Fibroblast of mammary gland (primary cell): ENCODE data around the gene MOCS1.

Experiments used
- DNase-seq: peaks from one replicate; pipeline ENCODE4 v3.0.0-alpha.2; 2010; ENCODE audit warnings: low read depth
- H3K4me3 ChIP-seq: 2 replicates; pipeline ENCODE4 v1.5.1; 2011; ENCODE audit warnings: low read depth, mild to moderate bottlenecking, low read length, moderate library complexity; ENCODE audit not compliant: control insufficient read depth
- TF ChIP-seq, protein P1 (sequence below): conservative IDR thresholded peaks from 2 replicates; pipeline ENCODE4 v1.5.1; 2011; ENCODE audit warnings: low read depth, low read length, inconsistent platforms; ENCODE audit not compliant: control insufficient read depth, insufficient read depth

Gene MOCS1

DNA sequence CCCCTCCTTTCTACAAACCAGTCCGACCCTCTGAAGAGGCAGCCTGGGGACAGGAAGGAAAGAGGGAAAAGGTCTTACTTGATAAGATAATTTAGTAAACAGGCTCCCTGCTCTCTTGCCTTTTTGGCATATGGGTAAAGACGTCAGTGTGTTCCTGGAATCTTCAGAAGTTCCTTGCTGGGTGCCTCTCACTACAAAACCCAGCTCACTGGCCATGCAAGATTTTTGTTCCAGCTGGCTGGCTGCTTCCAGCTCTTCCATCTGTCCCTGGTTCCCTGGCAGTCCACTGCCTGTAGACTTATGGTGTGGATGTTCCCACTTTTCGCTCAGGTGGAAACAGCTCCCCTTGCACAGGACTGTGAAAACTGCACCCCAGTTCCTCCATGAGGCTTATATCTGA, 57.4 kb downstream of the MOCS1 start:
- no peak overlapping the region for H3K4me3 ChIP-seq
- TF ChIP-seq, protein P1, sequence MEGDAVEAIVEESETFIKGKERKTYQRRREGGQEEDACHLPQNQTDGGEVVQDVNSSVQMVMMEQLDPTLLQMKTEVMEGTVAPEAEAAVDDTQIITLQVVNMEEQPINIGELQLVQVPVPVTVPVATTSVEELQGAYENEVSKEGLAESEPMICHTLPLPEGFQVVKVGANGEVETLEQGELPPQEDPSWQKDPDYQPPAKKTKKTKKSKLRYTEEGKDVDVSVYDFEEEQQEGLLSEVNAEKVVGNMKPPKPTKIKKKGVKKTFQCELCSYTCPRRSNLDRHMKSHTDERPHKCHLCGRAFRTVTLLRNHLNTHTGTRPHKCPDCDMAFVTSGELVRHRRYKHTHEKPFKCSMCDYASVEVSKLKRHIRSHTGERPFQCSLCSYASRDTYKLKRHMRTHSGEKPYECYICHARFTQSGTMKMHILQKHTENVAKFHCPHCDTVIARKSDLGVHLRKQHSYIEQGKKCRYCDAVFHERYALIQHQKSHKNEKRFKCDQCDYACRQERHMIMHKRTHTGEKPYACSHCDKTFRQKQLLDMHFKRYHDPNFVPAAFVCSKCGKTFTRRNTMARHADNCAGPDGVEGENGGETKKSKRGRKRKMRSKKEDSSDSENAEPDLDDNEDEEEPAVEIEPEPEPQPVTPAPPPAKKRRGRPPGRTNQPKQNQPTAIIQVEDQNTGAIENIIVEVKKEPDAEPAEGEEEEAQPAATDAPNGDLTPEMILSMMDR: no peak
- DNase-seq: no peak

DNA sequence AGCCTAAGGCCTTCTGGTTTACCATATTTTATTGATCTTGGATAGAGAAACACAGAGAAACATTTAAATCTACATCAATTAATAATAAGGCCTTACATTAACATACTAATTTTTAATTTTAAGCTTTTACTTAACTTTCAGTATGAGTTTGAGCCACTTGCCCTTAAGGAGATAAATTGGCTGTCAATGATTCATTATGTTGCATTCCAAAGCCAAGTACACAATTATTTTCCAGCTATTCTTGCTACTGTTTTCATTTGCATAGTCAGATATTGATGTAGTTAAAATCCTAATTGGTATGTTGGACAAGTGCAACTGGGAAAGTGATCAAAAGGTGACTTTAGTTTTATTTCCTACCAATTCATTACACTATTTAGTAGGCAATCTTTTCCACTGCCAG, 58.2 kb downstream of the MOCS1 start:
- H3K4me3 ChIP-seq: no peak overlapping the region
- TF ChIP-seq, protein P1: no peak
- no peak for DNase-seq

DNA sequence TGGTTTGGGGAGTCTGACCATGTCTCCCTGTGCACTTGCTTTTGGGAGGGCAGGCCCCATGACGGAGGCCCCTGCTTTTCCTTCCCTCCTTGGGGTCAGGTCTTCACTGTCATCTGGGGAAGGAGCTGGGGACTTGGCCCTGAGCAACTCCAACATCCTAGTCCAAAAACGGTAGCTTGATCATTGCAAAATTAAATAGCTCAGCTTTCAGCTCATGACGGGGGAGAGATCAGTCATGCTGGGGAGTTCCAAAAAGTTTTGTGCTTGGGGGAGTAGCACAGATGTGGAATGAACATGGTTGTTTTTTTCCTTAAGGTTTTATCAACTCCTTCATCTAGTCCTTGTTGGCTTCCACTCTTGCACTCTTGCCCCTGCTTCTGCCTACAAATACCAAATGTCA, 60.8 kb downstream of the MOCS1 start:
- no peak overlapping the region for H3K4me3 ChIP-seq

DNA sequence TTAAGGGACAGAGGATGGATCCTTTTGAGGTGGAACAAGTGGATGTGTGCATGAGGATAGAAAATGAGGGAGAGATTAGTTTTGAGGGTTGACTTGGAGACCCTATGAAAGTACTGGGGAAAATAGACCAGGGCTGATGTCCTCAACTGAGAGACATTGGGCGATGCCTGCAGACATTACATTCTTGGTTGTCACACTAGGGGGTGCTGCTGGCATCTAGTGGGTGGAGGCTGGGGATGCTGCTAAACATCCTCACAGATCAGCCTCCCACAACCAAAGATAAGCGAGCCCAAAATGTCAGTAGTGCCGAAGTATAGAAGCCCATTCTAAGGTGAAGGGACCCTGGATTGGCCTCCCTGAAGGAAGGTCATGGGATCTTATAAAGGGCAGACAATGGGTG, 63.3 kb downstream of the MOCS1 start:
- no peak for DNase-seq
- H3K4me3 ChIP-seq: no peak overlapping the region
- TF ChIP-seq, protein P1: peak; percentile 18

More for the DNA sequence above, 60.8 kb downstream of the MOCS1 start:
- TF ChIP-seq, protein P1: no peak
- DNase-seq: no peak

DNA sequence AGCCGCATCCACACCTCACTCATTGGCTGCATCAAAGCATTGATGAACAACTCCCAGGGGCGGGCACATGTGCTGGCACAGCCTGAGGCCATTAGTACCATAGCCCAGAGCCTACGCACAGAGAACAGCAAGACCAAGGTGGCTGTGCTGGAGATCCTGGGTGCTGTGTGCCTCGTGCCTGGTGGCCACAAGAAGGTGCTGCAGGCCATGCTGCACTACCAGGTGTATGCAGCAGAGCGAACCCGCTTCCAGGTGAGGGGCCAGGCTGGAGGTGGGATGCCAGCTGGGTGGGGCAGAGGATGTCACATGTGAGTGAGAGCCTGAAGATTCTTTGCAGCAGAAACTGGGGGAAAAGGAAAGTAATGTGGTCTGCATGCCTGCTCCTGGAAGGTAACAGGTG, 66.7 kb downstream of the MOCS1 start:
- TF ChIP-seq, protein P1: no peak
- DNase-seq: no peak

DNA sequence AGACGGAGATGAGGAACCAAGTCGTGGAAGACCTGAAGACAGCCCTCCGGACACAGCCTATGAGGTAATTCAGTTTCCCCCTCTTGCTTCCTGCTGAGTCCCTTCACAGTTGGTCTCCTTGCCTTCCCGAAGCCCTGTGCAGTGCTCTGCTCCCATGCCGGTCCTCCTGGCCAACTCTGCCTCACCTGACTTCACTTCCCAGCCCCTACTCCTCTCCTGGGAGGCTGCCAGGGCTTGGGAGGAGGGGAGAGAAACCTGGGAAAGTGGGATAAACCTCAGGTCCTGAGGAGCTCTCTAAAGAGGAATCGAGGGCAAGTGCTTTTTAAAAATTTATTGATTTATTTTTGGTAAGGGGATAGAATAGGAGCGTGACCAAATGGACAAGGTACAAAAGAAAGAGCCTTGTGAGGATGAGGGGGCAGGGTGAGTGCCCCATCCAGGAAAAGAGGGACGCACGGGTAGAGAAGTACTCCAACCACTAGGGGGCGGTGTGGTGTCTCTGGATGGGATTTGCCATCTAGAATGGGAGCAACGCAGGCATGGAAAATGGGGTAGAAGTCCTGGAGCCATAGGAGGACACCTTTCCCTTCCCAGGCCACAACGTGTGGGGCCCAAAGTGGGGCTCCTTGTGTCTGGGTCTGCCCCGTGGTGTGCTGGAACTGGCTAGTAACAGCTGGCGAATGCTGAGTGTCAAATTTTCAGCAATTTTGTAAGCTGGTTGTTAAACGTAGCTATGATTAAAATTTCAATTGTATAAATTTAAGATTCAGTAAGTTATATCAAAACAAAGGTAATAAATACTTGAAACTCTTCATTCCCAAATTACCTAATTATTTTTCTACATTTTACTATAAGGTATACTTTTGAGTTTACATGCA, 69.0 kb downstream of the MOCS1 start:
- TF ChIP-seq, protein P1: peak; percentile 84
- DNase-seq: peak; percentile 65
- no peak overlapping the region for H3K4me3 ChIP-seq

More for the DNA sequence above, 66.7 kb downstream of the MOCS1 start:
- H3K4me3 ChIP-seq: no peak overlapping the region

DNA sequence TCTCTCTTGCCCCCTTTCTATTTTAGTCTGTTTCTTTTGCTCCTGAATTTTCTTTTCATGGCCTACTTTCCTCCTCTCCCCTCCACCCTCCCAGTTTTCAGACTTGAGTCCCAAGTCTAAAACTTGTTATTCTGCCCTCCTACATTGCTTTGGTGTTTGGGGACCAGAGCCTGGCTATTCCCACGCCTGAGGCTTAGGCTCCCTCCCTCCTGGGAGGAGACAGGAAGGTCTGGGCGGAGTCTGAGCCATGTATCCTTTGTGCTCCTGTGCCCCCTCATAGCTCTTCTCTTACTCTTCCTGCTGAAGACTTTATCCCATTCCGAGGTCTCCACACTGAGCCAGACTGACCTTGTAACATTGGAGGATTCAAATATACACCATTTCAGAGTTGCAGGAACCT, 72.6 kb downstream of the MOCS1 start:
- no peak for DNase-seq
- TF ChIP-seq, protein P1: no peak
- no peak overlapping the region for H3K4me3 ChIP-seq
